Mononuclear cell (primary cell): ENCODE results near the gene SGMS1. TPM values are rescaled to one million over a fixed set of nuclear protein-coding genes. Genes with fewer than 3 reads are reported as not detected.
"Not testable (repeated sequence)": the region's sequence is repeated elsewhere in the genome, so short reads cannot be mapped to it uniquely, and the experiment has no call there.

ENCODE experiments used
- H3K27me3 ChIP-seq: 2 replicates; pipeline ENCODE4 v1.6.0; 2011; ENCODE audit warnings: low read length, control low read depth; ENCODE audit not compliant: insufficient read depth
- H3K4me1 ChIP-seq: 2 replicates; pipeline ENCODE4 v1.5.1; 2011; ENCODE audit warnings: mild to moderate bottlenecking, low read length, control low read depth; ENCODE audit not compliant: insufficient read depth
- H3K4me3 ChIP-seq: 2 replicates; pipeline ENCODE4 v1.5.1; 2011; ENCODE audit warnings: mild to moderate bottlenecking, low read length, moderate library complexity
- H3K9me3 ChIP-seq: 2 replicates; pipeline ENCODE4 v1.5.1; 2011; ENCODE audit warnings: low read depth, mild to moderate bottlenecking, control low read depth, low read length
- total RNA-seq: library from RNA; depleted of rRNA; stranded (reverse); fragments of >200 nt; gene quantifications from one replicate; pipeline ENCODE4 v1.2.3, GENCODE V29; 2012

The SGMS1 gene
- total RNA-seq, 1 donor: 62.8 TPM

GRCh38 chr10:50536617-50537240, 87.0 kb downstream of the SGMS1 start:
- Histone ChIP-seq H3K27me3 (no peaks in the 10 kb centered on the region), H3K4me1 (peaks cover 19% of the 10 kb centered on the region), H3K9me3 (no peaks in the 10 kb centered on the region), H3K4me3 (no peak overlapping the region)

GRCh38 chr10:50534748-50535376, 88.9 kb downstream of the SGMS1 start:
- H3K4me1 ChIP-seq, H3K4me3 ChIP-seq, H3K9me3 ChIP-seq, H3K27me3 ChIP-seq: not testable (repeated sequence)

GRCh38 chr10:50533296-50533695, 90.5 kb downstream of the SGMS1 start:
- no peaks in the 10 kb centered on the region for H3K4me1 ChIP-seq
- H3K9me3 ChIP-seq: no peaks in the 10 kb centered on the region
- H3K27me3 ChIP-seq: no peaks in the 10 kb centered on the region
- H3K4me3 ChIP-seq: no peak overlapping the region

GRCh38 chr10:50531388-50532077, 92.2 kb downstream of the SGMS1 start:
- Histone ChIP-seq H3K4me3 (no peak overlapping the region), H3K4me1 (no peaks in the 10 kb centered on the region), H3K27me3 (no peaks in the 10 kb centered on the region), H3K9me3 (no peaks in the 10 kb centered on the region)

GRCh38 chr10:50529660-50530059, 94.1 kb downstream of the SGMS1 start:
- no peaks in the 10 kb centered on the region for H3K27me3 ChIP-seq
- no peaks in the 10 kb centered on the region for H3K4me1 ChIP-seq
- H3K9me3 ChIP-seq: no peaks in the 10 kb centered on the region
- H3K4me3 ChIP-seq: no peak overlapping the region

- Histone ChIP-seq H3K27me3 (no peaks in the 10 kb centered on the region), H3K4me1 (no peaks in the 10 kb centered on the region), H3K9me3 (no peaks in the 10 kb centered on the region), H3K4me3 (no peak overlapping the region)
These were observed 95.5 kb downstream of the SGMS1 start for GRCh38 chr10:50528206-50528605.

- H3K4me3 ChIP-seq: no peak overlapping the region
- no peaks in the 10 kb centered on the region for H3K9me3 ChIP-seq
- no peaks in the 10 kb centered on the region for H3K27me3 ChIP-seq
- no peaks in the 10 kb centered on the region for H3K4me1 ChIP-seq
These were observed 96.2 kb downstream of the SGMS1 start for GRCh38 chr10:50527442-50528043.

- Histone ChIP-seq H3K9me3 (no peaks in the 10 kb centered on the region), H3K4me3 (no peak overlapping the region), H3K4me1 (no peaks in the 10 kb centered on the region), H3K27me3 (no peaks in the 10 kb centered on the region)
These were observed 97.6 kb downstream of the SGMS1 start for GRCh38 chr10:50526185-50526584.

GRCh38 chr10:50523357-50523756, 100.4 kb downstream of the SGMS1 start:
- Histone ChIP-seq H3K4me3 (no peak overlapping the region), H3K4me1 (no peaks in the 10 kb centered on the region), H3K9me3 (no peaks in the 10 kb centered on the region), H3K27me3 (no peaks in the 10 kb centered on the region)

- H3K4me3 ChIP-seq: no peak overlapping the region
- no peaks in the 10 kb centered on the region for H3K4me1 ChIP-seq
- no peaks in the 10 kb centered on the region for H3K27me3 ChIP-seq
- H3K9me3 ChIP-seq: no peaks in the 10 kb centered on the region
These were observed 100.8 kb downstream of the SGMS1 start for GRCh38 chr10:50522908-50523307.

GRCh38 chr10:50520115-50520514, 103.6 kb downstream of the SGMS1 start:
- H3K4me3 ChIP-seq: no peak overlapping the region
- H3K27me3 ChIP-seq: no peaks in the 10 kb centered on the region
- no peaks in the 10 kb centered on the region for H3K4me1 ChIP-seq
- no peaks in the 10 kb centered on the region for H3K9me3 ChIP-seq

GRCh38 chr10:50517626-50518025, 106.1 kb downstream of the SGMS1 start:
- Histone ChIP-seq H3K4me3 (no peak overlapping the region), H3K4me1 (peaks cover 8% of the 10 kb centered on the region), H3K9me3 (no peaks in the 10 kb centered on the region), H3K27me3 (no peaks in the 10 kb centered on the region)

- Histone ChIP-seq H3K4me3 (no peak overlapping the region), H3K9me3 (no peaks in the 10 kb centered on the region), H3K27me3 (no peaks in the 10 kb centered on the region), H3K4me1 (peaks cover 17% of the 10 kb centered on the region)
These were observed 107.6 kb downstream of the SGMS1 start for GRCh38 chr10:50516171-50516570.

- no peaks in the 10 kb centered on the region for H3K27me3 ChIP-seq
- H3K4me1 ChIP-seq: peaks cover 20% of the 10 kb centered on the region
- H3K9me3 ChIP-seq: no peaks in the 10 kb centered on the region
- no peak overlapping the region for H3K4me3 ChIP-seq
These were observed 108.3 kb downstream of the SGMS1 start for GRCh38 chr10:50515420-50515819.

- Histone ChIP-seq H3K27me3 (no peaks in the 10 kb centered on the region), H3K4me3 (no peak overlapping the region), H3K4me1 (peaks cover 20% of the 10 kb centered on the region), H3K9me3 (no peaks in the 10 kb centered on the region)
These were observed 108.8 kb downstream of the SGMS1 start for GRCh38 chr10:50514995-50515394.
